Fibroblast of lung (primary cell): Measurements from ENCODE around the gene MPRIP. TPM values are rescaled to one million over a fixed set of nuclear protein-coding genes. Genes with fewer than 3 reads are reported as not detected.
A peak's percentile ranks its signal among the peaks of the same experiment; 100 is the strongest.

Source experiments
- DNase-seq, 2 donors: peaks; one replicate each; pipeline versions ENCODE4 v3.0.0 to v3.0.0-alpha.2; 2010; ENCODE audit warnings: low read depth in 2 of 2
- H2AFZ ChIP-seq: 2 replicates; pipeline ENCODE4 v1.5.1; 2012; ENCODE audit warnings: low read length, control low read depth, inconsistent platforms
- H3K27ac ChIP-seq: 2 replicates; pipeline ENCODE4 v1.5.1; 2011; ENCODE audit warnings: low read length, control low read depth; ENCODE audit not compliant: insufficient read depth
- H3K27me3 ChIP-seq: 2 replicates; pipeline ENCODE4 v1.5.1; 2011; ENCODE audit warnings: mild to moderate bottlenecking, low read length; ENCODE audit not compliant: control insufficient read depth, insufficient read depth
- H3K36me3 ChIP-seq: 2 replicates; pipeline ENCODE4 v1.5.1; 2011; ENCODE audit warnings: low read length; ENCODE audit not compliant: control insufficient read depth, insufficient read depth
- H3K4me1 ChIP-seq: 2 replicates; pipeline ENCODE4 v1.5.1; 2011; ENCODE audit warnings: low read length; ENCODE audit not compliant: control insufficient read depth, insufficient read depth; ENCODE audit errors: extremely low read depth
- H3K4me2 ChIP-seq: 2 replicates; pipeline ENCODE4 v1.5.1; 2011; ENCODE audit warnings: low read length, control low read depth; ENCODE audit not compliant: insufficient read depth; ENCODE audit errors: extremely low read depth
- H3K4me3 ChIP-seq, 4 experiments: fragments of 200-600 bp in 1 of 4; sonication (generic) in 1 of 4; replicated peaks in 1 of 4; 2 replicates each; pipeline ENCODE4 v1.5.1; 2011 to 2016; ENCODE audit warnings: low read length in 4 of 4, low read depth in 3 of 4, mild to moderate bottlenecking in 3 of 4, control low read depth in 2 of 4, inconsistent platforms in 1 of 4, mixed read lengths in 1 of 4; ENCODE audit not compliant: insufficient read depth in 1 of 4; ENCODE audit errors: control extremely low read depth in 1 of 4
- H3K79me2 ChIP-seq: 2 replicates; pipeline ENCODE4 v1.5.1; 2012; ENCODE audit warnings: mild to moderate bottlenecking, low read length, inconsistent platforms; ENCODE audit not compliant: control insufficient read depth, insufficient read depth
- H3K9ac ChIP-seq: 2 replicates; pipeline ENCODE4 v1.5.1; 2011; ENCODE audit warnings: mild to moderate bottlenecking, low read length, control low read depth; ENCODE audit not compliant: insufficient read depth
- H3K9me3 ChIP-seq: 2 replicates; pipeline ENCODE4 v1.5.1; 2012; ENCODE audit warnings: low read depth, low read length; ENCODE audit not compliant: control insufficient read depth, insufficient read depth
- H4K20me1 ChIP-seq: 2 replicates; pipeline ENCODE4 v1.5.1; 2011; ENCODE audit warnings: low read length; ENCODE audit not compliant: control insufficient read depth, insufficient read depth; ENCODE audit errors: extremely low read depth
- CTCF ChIP-seq, 2 donors: IDR thresholded peaks in 1 of 2; conservative IDR thresholded peaks in 1 of 2; 1 replicate in 1 of 2; 2 replicates in 1 of 2; pipeline ENCODE4 v1.5.1; 2011 to 2012; ENCODE audit warnings: low read length in 2 of 2, control low read depth in 1 of 2, inconsistent platforms in 1 of 2, low read depth in 1 of 2, mild to moderate bottlenecking in 1 of 2
- EZH2 ChIP-seq: IDR thresholded peaks from 2 replicates; pipeline ENCODE4 v1.5.1; 2012; ENCODE audit warnings: low read length, control low read depth, mild to moderate bottlenecking; ENCODE audit errors: missing control alignments
- polyA plus RNA-seq, 2 donors: library from polyadenylated mRNA; depleted of rRNA in 1 of 2; stranded (reverse) in 1 of 2; unstranded in 1 of 2; fragments of >200 nt; gene quantifications; 2 replicates each; pipeline ENCODE4 v1.2.1, GENCODE V29; 2011 to 2012; ENCODE audit warnings: missing spikeins in 1 of 2
- total RNA-seq: library from RNA; depleted of rRNA; stranded (reverse); fragments of >200 nt; gene quantifications from 2 replicates; pipeline ENCODE4 v1.2.1, GENCODE V29; 2014

MPRIP gene
- total and polyA plus RNA-seq, 2 donors (not counting 1 experiment from before 2014, with no cell fraction given): 104 to 124 TPM

- Histone ChIP-seq H3K4me1 (peaks cover 14% of the 10 kb centered on the region), H4K20me1 (no peaks in the 10 kb centered on the region), H2AFZ (no peak overlapping the region), H3K27ac (no peak overlapping the region), H3K4me3 (no peak overlapping the region), H3K79me2 (peaks cover 9% of the 10 kb centered on the region), H3K9me3 (no peaks in the 10 kb centered on the region), H3K4me2 (no peak overlapping the region), H3K27me3 (no peaks in the 10 kb centered on the region), H3K9ac (no peak overlapping the region), H3K36me3 (peaks cover 2% of the 10 kb centered on the region)
- TF ChIP-seq EZH2 (no peak), CTCF (conservative IDR thresholded peaks at IDR 0.05 in 1 of 2, IDR thresholded peaks at IDR 0.05 in 1 of 2; ENCODE audit: low read depth in 1 of 2, low read length in 2 of 2) (no peak)
- DNase-seq: no peak
Measured at GRCh38 chr17:17203173-17203730, 161.0 kb downstream of the MPRIP start.

- no peaks in the 10 kb centered on the region for H4K20me1 ChIP-seq
- TF ChIP-seq CTCF (conservative IDR thresholded peaks at IDR 0.05 in 1 of 2, IDR thresholded peaks at IDR 0.05 in 1 of 2; ENCODE audit: low read depth in 1 of 2, low read length in 2 of 2) (no peak), EZH2 (no peak)
- H3K4me3 ChIP-seq: no peak overlapping the region
- peaks cover 14% of the 10 kb centered on the region for H3K4me1 ChIP-seq
- peaks cover 9% of the 10 kb centered on the region for H3K79me2 ChIP-seq
- H2AFZ ChIP-seq: no peak overlapping the region
- H3K4me2 ChIP-seq: peak overlapping the region; percentile 90
- no peak overlapping the region for H3K9ac ChIP-seq
- no peak for DNase-seq
- no peaks in the 10 kb centered on the region for H3K9me3 ChIP-seq
- H3K36me3 ChIP-seq: peaks cover 2% of the 10 kb centered on the region
- no peak overlapping the region for H3K27ac ChIP-seq
- H3K27me3 ChIP-seq: no peaks in the 10 kb centered on the region
Measured at GRCh38 chr17:17204041-17204591, 161.9 kb downstream of the MPRIP start.

GRCh38 chr17:17204635-17205231 is 162.5 kb downstream of the MPRIP start:
- Histone ChIP-seq H3K4me3 (peak overlapping the region; percentile 50 to 61 (median 58)), H2AFZ (no peak overlapping the region), H3K9ac (no peak overlapping the region), H3K9me3 (no peaks in the 10 kb centered on the region), H3K27ac (no peak overlapping the region), H3K4me1 (peaks cover 14% of the 10 kb centered on the region), H4K20me1 (no peaks in the 10 kb centered on the region), H3K79me2 (peaks cover 9% of the 10 kb centered on the region), H3K27me3 (no peaks in the 10 kb centered on the region), H3K36me3 (peaks cover 2% of the 10 kb centered on the region), H3K4me2 (peak overlapping the region; percentile 90)
- TF ChIP-seq CTCF (conservative IDR thresholded peaks at IDR 0.05 in 1 of 2, IDR thresholded peaks at IDR 0.05 in 1 of 2; ENCODE audit: low read depth in 1 of 2, low read length in 2 of 2) (no peak), EZH2 (no peak)
- DNase-seq: no peak
